Fibroblast of peridontal ligament (primary cell): ENCODE measurements around the gene ZFYVE28.
"Not testable (repeated sequence)": the region's sequence is repeated elsewhere in the genome, so short reads cannot be mapped to it uniquely, and the experiment has no call there.

Experiments used
- DNase-seq: peaks from one replicate; pipeline ENCODE4 v3.0.0-alpha.2; 2010; ENCODE audit errors: extremely low read depth

The ZFYVE28 gene

DNA sequence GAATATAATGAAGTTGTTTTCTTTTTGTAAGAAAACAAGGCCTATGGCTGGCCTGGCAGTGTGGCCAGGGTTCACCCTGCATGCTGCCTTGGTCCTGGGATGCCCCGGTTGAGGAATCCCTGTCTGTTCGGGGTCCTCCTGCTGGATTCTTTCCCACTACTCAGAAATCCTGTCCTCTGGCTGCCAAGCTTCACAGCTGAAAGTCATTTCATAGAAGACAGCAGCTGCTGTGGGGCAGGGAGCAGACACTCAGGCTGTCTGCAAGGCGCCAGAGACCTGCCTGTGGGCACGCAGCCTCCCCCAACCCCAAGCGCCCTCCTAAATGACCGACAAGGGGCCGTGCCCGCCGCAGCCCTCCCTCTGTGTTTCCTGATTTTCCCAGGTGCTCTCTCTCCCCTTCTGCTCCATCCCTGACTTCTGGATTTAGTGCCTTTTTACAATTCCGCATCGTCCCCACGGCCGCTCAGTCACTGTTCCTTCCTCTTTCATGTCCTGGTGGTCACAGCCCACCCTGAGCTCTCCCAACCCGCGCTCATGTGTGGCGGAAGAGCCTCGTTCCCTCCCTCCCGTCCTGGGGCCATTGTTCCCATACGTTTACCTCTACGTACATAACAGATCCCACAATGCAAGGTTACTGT is 27.5 kb downstream of the ZFYVE28 start:
- no peak for DNase-seq

DNA sequence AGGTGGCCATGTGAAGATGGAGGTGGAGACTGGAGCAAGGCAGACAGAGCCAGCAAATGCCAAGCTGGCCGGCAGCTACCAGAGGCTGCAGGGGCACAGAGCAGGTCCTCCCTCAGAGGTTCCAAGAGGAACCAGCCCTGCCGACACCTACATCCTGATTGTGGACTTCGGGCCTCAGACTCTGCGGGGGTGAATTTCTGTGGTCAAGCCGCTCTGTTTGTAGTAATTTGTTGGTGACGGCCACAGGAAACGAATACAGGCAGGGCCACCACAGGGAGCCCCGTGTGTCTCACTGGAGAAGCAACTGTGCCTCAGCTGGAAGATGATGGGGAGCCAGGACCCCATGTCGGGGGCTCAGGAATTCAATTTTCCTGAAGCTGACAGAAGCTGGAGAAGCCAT is 28.3 kb downstream of the ZFYVE28 start:
- DNase-seq = no peak

DNA sequence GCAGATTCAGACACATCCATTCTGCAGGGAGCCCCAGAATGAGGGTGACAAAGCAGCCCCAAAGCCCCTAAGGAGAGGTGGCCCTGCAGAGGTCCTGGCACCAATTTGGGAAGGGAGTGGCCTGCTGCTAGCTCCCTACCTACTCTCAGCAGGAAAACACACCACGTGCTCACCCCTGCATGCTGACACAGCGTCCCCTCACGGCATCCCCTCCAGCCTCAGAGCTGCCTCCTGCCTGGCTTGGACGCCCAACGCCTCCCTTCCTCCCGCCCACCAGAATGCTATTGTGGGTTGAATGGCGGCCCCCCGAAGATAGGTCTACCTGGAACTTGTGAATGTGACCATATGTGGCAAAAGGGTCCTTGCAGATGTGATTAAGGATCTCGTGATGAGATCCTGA is 28.8 kb downstream of the ZFYVE28 start:
- no peak for DNase-seq

DNA sequence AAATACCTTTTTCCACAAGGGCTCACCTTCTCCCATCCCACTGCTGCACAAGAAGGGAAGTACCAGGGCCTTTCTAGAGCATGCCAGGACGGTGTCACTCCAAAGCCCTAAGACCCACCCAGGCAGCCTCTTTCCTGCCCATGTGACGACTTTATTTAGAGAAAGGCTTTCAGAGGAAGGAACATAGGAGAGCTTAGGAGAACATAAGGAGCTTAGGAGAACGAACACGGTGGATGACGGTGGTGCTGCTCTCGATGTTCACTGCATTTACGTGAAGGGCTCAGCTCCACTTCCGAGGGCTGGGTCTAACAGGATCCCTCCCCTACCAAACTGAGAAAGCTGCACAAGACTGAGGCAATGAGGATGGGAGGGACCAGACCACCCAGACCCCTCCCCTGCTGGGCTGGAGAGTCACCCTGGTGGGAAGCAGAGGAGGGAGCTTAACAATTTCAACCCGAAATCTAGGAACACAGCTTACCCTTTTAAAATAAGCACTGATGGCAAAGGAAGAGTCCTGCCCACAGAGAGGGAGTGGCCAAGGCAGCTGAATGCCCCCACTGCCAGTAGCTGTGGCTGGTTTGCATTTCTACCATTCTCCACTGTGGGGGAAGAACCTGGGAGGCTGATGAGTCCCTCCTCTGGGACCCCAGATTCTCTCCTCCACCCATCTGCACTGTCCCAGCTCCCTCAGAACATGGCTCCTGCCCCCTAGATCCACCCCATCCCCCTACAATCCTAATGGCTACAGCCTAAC is 29.8 kb downstream of the ZFYVE28 start:
- peak; percentile 57 for DNase-seq

DNA sequence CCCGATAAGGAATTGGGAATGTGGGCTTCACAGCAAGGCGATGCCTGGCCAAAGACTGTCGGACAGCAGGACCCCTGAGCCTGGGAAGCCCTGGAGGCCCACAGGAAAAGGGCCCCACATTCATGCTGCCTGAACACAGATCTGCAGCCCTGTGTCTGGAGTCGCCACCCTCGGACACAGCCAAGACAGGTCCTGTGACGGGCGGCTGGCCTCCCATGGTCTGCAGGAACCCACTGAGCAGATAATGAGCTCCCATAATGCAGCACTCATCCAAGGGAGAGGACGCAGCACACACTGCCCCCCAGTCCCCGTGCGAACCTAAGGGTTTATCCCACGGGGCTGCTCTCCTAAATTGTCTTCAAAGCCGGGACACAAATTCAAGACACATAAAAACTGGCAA is 30.6 kb downstream of the ZFYVE28 start:
- DNase-seq = no peak

DNA sequence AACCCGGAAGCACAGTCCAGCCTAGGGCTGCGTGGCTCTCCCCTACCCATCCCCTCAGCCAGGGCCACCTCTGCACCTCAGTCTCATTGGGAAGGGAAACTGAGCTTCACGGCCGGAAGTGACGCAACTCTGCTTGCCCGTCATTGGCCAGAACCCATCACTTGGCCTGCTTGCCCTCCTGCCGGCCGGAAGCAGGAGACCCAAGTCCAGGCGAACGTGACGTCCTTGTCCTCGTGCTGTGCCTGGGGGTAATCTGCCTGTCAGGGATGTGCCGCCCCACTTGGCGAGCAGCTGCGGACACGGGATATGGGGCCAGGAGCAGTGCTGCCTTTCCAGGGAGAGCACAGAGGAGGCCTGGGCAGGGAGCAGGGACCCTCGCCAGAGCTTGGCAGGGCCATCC is 31.2 kb downstream of the ZFYVE28 start:
- no peak for DNase-seq

DNA sequence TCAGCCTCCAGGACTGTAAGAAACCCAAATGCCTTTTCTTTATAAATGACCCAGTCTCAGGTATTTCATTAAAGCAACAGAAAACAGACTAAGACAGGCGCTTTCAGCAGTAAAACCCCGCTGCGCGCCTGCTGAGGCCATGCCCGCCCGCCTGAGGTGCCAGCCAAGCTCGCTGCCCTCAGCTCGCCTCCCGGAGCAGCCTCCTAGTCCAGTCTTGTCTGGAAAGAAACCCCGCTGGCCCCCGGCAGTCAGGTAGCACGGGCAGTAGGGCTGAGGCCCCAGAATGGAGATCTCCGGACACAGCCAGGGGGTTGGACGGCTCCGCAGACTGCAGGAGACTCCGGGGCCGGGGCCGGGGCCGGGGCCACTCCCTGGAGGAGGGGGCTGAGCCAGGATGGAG is 31.7 kb downstream of the ZFYVE28 start:
- no peak for DNase-seq

DNA sequence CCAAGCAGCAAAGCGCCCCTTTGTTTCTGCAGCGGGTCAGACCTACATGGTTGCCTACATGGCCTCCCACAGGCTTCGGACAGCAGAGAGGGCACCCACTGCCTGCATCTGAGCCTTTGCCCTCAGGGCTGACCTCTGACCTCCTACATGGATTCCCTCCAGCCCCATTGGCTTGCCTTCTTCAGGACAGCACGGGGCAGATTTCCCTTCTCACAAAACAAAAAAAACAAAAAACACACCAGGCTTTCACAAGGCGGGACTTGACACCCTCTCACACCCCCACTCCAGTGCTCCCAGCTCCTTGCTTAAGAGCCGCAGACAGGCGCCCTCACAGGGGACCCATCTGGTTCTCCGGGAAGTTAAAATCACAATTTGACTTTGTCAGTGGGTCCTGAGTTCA is 32.9 kb downstream of the ZFYVE28 start:
- DNase-seq = no peak

DNA sequence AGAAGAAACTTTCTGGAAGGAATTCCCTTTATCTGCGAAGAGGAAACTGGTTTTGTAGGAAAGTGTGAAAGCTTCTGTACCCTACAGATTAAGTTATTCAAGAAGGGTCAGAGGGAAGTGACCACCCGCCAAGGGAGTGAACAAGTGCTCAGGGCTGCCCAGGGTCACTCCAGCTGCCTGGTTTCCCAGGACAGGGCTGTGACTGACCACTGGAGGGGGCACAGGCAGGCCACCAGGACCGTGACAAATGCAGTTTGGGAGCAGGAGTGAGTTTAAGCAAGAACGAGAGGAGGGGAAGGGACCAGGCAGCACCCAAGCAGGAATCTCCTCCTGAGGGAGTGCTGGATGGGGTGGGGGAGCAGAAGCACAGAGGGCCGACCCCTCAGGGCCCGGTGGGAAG is 34.2 kb downstream of the ZFYVE28 start:
- DNase-seq = no peak

DNA sequence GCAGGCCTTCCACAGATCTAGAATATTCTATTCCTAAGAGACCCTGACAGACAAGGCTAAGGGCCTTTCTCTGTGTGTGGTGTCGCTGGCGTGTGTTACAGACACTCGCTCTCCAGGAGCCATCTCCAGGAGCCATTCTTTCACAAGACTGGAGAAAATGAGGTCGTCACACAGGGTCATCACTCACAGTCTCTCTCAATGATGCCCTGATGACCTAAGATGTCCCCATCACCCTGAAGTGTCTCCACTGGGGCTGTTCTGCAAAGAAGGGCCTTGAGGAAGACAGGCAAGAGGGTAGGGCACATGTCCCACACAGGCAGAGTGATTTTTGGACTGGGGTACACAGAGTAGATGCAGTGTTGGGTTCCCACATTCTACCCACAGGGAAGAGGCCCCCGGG is 34.7 kb downstream of the ZFYVE28 start:
- no peak for DNase-seq

DNA sequence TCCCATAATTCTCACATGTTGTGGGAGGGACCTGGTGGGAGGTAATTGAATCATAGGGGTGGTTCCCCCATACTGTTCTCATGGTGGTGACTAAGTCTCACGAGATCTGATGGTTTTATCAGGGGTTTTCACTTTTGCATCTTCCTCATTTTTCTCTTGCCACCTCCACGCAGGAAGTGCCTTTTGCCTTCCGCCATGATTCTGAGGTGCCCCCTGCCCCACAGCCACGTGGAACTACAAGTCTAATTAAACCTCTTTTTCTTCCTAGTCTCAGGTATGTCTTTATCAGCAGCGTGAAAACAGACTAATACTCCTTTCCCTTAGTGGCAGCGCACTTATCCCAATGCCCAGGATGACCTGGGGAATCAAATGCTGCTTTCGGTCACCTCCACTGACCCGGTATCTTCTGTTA is 35.2 kb downstream of the ZFYVE28 start:
- DNase-seq = not testable (repeated sequence)

DNA sequence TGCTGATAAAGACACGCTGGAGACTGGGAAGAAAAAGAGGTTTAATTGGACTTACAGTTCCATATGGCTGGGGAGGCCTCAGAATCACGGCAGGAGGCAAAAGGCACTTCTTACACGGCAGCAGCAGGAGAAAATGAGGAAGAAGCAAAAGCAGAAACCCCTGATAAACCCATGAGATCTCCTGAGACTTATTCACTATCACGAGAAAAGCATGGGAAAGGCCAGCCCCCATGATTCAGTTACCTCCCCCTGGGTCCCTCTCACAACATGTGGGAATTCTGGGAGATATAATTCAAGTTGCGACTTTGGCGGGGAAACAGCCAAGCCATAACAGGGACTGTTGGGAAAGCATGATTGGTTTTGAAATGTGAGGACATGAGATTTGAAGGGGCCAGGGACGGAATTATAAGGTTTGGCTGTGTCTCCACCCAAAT is 35.7 kb downstream of the ZFYVE28 start:
- DNase-seq = not testable (repeated sequence)

DNA sequence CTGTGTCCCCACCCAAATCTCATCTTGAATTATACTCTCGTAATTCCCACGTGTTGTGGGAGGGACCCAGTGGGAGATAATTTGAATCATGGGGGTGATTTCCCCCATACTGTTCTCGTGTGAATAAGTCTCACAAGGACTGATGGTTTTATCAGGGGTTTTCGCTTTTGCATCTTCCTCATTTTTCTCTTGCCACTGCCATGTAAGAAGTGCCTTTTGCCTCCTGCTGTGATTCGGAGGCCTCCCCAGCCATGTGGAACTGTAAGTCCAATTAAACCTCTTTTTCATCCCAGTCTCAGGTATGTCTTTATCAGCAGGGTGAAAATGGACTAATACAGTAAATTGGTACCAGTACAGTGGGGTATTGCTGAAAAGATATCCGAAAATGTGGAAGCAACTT is 37.9 kb downstream of the ZFYVE28 start:
- DNase-seq = not testable (repeated sequence)

DNA sequence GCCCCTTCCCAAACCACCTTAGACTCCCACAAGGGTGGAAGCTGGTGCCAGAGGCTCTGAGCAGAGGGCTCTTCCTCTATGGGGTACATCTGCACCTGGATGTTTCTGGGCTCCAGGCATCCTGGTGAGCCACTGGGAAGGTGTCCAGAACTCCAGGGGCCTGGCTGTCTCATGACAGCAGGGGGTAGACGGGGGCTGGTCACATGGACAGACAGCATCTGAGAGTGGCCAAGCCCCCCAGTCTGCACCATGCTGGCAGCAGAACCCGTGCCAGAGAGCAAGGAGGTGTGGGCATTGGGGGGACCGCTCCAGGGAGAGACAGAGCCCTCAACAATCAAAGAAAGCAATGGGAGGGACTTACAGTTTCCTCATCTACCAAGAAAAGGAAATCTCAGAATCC is 39.5 kb downstream of the ZFYVE28 start:
- DNase-seq = no peak

DNA sequence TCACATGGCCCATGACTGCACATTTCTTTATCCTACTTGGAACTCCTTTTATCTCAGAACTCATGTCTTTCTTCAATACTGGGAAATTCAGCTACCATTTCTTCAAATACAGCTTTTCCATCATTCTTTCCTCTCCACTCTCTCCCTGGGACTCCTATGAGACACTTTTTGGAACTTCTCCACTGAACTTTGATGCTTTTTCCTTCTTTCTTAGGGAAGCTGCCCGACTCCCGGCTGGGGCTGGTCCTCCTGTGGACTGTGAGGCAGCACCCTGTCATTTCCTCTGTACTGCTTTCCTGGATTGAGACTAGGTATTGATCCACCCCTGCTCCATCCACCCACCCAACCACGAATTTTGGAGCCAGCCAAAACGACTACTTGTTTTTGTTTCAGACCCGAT is 40.0 kb downstream of the ZFYVE28 start:
- no peak for DNase-seq

DNA sequence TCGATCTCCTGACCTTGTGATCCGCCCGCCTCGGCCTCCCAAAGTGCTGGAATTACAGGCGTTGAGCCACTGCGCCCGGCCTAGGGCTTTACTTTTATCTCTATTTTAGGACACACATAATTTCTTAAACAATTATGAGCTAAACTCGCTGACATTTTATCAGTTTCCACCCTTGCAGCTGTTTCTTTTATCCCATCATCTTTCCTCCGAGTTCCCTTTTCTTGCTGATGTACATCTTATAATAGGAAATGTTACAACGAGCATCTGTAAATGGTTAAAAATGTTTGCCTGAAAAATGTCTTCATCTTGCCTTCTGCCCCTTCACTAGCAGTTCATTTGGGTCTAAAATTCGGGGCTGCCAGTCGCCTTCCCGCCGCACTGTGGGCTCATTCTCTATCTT is 41.2 kb downstream of the ZFYVE28 start:
- no peak for DNase-seq

DNA sequence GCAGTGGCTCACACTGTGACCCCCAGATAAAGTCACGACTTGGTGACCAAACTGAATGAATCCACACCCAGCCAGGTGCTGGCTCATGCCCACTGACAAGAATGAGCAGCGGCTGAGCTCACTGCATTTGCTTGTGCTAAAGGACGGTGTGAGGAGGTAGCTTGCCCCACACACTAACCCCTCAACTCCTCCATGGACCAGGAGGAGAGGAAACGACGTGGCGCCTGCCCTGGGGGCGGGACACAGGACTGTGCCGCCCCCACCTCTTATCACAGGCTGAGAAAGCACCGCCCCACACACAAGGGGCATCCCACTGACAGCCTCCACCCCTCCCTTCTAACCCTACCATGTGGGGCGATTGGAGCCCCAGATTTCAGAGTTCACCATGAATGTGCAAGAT is 43.0 kb downstream of the ZFYVE28 start:
- no peak for DNase-seq

DNA sequence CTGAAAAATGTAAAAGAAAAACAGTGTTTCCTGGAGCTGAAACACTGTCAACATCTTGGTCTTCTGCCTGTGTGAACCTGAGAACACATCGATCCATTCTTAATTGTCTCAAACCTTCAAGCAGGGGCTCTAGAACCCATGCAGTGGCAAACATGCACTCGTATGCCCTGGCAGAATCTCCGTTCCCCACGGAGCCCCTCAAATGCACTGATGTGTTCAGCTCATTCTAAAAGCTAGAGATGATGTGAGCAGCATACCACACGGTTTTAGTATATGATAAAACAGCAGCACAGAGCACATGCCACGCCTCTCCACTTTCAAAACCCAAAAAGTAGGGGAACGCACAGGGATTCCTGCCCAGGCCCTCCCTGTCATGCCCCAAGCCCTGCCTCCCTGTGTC is 44.9 kb downstream of the ZFYVE28 start:
- no peak for DNase-seq

DNA sequence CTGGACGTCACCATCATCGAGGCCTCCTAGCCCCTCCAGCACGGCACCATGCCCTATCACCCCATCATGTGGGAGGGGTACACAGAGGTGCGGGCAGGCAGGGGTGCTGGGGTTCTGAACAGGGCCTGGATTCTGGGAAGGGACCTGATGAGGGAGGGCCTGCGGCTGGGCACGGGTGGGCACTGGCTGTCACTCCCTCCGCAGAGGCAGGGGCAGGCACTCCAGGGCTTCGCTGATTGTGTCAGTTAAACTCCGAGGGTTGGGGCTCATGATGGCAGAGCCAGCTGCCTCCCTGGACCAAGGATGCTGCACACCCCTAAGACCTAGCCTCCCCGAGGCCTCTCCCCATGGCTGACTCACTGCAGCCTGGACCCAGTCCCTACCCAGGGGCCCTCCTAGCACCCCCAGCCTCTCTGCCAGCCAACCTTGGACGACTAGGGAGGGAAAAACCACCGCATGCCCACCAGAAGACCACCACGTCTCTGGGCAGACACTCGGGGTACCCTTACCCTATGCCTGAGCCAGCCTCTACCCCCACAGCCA is 45.9 kb downstream of the ZFYVE28 start:
- DNase-seq = no peak

DNA sequence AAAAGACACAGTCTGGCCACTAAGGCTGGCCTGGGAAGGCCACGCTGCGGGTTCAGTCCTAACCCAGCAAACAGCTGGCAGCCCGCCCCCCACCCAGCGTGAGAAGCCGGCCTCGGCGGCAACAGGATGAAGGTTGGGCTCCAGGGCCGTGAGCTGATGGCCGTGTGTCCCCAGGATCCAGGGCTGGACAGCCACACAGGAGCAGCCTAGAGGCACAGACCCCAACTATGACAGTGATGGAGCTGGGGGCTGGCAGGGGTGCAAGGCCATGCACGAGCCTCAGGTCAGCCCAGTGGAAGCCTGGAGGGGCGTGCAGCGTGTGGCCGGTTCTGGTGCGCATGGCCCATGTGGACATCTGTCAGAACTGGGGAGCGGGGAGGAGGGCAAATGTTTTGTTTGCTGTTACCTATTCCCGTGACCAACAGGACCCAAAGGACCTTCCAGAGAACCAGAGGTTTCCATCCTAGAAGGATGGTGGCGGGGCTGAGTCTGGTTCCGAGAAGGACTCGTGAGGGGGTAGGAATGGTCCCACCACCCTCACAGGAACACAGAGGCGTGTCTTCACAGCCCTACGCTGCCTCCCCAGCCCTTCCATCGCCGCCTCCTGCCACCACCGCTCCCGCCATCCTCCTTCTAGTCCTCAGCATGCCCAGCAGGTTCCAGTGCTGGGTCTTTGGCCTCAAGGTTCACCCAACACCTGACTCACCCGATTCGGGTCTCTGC is 46.5 kb downstream of the ZFYVE28 start:
- no peak for DNase-seq

DNA sequence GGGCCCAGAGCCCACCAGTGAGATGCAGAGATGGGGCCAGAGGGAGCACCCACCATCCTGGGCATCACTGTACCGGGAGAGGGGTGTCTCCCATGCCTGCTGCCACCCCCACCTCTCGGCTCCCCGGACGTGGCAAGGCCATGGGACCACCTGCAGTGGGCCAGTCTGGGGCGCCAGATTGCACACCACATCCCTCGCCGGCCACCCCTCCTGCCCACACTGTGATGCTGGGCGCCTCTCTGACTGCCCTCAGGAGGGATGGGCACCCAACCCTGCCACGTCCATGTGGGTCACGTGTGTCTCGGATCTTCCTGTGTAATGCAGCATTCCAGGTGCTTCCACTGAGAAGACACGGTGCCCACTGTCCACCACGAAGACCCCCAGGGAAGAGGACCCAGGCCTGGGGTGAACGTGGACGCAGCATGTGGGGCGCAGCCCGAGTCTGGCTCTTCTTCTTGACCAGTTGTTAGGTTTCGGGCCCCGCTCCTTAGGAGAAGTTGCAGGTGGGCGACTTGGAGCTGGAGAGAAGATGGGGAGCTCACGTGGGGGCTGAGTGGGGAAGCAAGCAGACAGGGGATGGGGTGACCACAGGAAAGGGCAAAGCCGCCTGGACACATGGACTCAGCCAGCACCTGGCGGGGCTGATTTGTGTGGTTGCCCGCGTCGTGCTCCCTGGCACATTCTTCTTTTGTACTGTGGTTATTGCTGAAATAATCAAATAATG is 47.7 kb downstream of the ZFYVE28 start:
- DNase-seq = no peak
